CD4-positive, alpha-beta T cell treated with Interleukin-6 at 100 ng/mL for 8 hours (primary cell): ENCODE data around the gene FOLR2.

Source experiments
- DNase-seq: peaks from one replicate; pipeline ENCODE4 v3.0.0-alpha.2; 2020; ENCODE audit warnings: mixed read lengths, low spot score

The FOLR2 gene

DNA sequence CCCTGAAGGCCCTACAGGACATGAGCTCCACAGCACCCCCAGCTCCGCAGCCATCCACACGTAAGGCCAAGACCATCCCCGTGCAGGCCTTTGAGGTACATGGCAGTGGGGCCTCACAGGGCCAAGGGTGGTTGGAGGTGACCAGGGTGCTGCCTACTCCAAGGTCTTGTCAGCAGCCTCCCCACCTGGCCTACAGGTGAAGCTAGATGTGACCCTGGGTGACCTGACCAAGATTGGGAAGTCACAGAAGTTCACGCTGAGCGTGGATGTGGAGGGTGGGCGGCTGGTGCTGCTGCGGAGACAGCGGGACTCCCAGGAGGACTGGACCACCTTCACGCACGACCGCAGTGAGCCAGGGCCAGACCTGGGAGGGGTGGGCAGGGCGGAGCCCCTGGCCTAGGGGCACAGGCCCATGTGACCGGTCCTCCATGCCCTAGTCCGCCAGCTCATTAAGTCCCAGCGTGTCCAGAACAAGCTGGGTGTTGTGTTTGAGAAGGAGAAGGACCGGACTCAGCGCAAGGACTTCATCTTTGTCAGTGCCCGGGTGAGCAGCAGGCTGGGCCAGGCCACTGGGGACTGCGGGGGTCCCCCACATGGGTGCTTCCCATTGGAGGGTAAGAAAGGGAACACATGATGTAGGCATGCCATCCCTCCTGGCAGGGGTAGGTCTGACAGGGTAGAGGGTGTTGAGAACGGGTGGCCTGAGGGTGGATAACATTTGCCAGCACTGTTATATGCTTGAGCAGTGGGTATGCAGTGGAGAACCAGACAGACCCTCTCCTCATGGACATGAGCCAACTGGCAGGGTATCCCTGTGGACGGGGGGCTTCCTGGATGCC lies 13.6 kb downstream of the FOLR2 start:
- no peak for DNase-seq

DNA sequence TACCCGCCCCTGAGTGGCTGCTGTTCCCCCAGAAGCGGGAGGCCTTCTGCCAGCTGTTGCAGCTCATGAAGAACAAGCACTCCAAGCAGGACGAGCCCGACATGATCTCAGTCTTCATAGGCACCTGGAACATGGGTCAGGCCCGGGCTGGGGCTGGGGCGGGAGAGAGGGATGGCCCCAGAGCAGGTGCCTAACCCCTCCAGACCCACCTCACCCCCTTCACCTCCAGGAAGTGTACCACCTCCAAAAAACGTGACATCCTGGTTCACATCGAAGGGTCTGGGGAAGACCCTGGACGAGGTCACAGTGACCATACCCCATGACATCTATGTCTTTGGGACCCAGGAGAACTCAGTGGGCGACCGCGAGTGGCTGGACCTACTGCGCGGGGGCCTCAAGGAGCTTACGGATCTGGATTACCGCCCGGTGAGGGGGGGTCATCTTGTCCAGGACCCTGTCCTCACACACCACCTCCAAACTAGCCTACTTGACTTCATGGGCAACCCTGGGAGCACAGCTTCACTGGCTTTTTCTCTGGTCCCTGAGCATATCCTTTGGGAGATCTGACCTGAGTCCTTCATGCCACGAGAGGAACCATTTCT lies 14.3 kb downstream of the FOLR2 start:
- no peak for DNase-seq

DNA sequence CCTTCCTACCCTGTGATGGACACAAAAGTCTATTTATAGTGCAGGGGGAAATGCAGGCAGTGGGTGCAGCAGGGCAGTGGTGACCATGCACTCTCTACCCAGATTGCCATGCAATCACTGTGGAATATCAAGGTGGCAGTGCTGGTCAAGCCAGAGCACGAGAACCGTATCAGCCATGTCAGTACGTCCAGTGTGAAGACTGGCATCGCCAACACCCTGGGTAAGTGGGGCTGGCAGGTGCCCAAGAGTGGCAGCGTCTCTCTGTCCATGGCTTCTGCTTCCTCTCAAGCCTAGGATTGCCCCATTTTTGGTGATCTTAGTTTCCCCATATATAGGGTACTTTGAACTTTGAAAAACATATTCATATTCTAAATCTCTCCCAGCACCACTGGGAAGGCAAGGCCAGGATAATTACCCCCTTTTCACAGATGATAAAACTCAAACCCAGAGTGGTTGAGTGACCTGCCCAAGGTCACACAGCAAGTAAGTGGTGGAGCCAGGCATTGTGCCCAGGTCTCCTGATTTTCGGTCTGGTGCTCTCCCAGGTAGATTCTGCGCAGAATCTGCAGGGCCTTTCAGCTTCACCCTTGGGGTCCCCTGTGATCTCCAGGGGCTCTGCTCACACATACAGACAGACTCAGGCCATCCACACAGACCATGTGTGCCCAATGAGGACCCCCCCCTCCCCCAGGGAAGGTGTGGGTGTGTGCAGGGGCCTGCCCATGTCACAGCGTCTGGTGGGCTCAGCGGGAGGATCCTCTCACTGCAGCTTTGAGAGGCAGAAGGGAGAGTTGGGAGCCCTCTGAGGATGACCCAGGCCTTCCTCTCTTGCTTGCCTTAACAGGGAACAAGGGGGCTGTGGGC lies 15.0 kb downstream of the FOLR2 start:
- DNase-seq, result no peak

DNA sequence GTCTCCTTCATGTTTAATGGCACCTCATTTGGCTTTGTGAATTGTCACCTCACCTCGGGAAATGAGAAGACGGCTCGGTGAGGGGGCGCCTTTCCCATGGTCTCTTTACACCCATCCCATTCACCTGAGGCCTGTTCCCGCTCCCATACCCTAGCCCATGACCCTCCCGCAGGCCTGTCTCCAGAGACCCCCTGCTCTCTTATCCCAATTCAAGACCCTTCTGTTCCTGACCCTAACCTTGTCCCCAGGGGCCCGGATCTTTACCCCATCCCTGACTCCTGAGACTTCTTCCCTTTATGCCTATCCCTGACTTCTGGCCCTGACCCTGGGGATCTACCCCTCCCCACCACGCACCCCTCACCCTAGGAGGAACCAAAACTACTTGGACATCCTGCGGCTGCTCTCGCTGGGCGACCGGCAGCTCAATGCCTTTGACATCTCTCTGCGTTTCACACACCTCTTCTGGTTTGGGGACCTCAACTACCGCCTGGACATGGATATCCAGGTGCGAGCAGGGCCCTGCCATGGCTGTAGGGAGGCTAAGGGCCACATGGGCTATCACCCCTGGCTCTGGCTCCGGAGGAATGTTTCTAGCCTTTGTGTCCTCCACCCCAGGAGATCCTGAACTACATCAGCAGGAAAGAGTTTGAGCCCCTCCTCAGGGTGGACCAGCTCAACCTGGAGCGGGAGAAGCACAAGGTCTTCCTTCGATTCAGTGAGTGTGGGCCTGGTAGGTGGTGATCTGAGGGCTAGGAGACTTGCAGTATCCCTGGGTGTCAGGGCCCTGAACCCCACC lies 15.9 kb downstream of the FOLR2 start:
- no peak for DNase-seq

DNA sequence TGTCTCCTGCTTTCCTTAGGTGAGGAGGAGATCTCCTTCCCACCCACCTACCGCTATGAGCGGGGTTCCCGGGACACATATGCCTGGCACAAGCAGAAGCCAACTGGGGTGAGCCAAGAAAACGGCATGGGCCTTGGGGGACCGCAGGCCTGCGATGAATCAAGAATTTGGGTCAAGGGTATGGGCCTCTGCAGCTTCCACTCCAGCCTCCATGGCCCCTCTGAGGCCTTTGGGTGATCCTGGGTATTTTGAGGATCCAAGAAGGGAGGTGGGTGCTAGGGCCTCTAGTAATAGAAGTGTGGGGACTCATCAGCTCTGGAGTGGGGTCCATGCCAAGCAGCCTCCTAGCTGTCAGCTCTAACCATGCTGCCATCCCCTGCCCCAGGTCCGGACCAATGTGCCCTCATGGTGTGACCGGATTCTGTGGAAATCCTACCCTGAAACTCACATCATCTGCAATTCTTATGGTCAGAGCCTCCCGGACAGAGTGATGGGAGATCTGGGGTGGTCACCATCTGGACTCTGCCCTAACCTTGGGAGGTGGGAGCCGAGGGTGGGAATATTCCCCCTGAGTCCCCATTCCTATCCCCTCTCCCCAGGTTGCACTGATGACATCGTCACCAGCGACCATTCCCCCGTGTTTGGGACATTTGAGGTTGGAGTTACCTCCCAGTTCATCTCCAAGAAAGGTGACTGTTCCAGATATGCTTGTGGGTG lies 16.6 kb downstream of the FOLR2 start:
- no peak for DNase-seq

DNA sequence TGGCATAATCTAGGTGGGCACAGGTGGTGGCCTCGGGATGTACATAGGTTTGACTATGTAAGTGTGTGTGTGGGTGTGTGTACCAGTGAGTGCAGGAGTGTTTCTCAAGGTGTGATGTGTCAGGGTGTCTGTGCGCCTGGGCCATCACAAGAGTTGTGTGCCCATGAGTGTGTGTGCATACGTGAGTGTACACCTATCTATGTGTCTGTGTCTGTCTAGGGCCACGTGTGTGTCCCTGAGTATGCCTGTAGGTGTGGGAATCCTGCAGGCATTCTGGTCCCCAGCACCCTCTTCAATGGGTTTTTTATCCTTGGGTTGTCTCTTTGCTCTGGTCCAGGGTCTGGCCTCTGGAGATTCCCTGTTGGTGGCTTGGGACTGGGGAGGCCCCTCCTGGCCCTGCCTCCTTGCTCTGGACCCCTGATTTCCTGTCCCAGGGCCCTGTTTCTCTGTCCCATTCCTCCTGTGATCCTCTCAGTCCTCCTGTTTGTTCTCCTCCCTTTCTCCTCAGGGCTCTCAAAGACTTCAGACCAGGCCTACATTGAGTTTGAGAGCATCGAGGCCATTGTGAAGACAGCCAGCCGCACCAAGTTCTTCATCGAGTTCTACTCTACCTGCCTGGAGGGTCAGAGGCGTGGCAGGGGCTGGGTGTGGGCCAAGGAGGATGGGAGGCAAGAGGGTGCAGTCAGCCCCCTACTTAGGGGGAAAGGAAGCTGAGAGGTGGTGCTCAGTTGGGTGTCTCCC lies 17.3 kb downstream of the FOLR2 start:
- DNase-seq, result no peak

DNA sequence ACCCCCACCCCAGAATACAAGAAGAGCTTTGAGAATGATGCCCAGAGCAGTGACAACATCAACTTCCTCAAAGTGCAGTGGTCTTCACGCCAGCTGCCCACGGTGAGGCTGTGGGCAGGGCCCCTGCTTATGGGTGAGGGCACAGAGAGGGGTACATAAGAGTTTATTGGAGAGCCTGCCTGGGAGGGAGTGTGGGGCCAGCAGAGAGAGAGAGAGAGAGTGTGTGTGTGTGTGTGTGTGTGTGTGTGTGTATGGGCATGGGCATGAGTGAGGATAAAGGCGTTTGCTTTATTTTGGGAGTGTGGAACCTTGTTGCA lies 17.9 kb downstream of the FOLR2 start:
- no peak for DNase-seq

DNA sequence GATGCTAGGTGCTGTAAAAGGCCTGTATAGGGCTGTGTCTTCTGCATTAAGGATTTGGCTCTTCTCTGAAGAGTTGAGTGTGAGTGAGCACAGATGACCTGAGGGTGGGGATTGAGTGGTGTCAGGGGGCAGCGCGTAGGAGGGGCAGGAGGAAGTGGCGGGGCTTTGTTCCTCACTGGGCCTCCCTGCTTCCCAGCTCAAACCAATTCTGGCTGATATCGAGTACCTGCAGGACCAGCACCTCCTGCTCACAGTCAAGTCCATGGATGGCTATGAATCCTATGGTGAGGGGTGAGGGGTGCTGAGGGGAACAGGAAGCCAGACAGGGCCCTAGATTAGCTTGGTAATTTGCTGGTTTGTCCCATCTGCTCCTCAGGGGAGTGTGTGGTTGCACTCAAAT lies 18.3 kb downstream of the FOLR2 start:
- no peak for DNase-seq

DNA sequence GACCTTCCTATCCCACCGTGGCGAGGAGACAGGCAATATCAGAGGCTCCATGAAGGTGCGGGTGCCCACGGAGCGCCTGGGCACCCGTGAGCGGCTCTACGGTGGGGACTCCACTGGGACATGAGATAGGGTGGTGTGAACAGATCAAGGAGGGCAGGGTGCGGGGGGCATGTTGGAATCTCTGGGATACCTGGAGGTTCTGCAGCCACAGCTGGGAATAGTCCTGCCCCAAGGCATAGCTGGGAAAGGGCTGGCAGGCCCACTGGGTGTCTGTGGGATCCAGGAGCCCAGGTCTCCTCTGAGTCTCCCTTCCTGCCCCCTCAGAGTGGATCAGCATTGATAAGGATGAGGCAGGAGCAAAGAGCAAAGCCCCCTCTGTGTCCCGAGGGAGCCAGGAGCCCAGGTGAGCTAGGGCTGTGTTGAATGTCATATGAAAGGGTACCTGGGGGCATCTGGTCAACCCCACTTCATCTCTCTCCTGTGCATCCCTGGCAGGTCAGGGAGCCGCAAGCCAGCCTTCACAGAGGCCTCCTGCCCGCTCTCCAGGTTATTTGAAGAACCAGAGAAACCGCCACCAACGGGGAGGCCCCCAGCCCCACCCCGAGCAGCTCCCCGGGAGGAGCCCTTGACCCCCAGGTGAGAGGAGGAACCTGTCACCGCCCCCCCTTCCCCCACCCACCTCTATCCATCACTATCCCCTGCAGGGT lies 18.9 kb downstream of the FOLR2 start:
- DNase-seq, result no peak

DNA sequence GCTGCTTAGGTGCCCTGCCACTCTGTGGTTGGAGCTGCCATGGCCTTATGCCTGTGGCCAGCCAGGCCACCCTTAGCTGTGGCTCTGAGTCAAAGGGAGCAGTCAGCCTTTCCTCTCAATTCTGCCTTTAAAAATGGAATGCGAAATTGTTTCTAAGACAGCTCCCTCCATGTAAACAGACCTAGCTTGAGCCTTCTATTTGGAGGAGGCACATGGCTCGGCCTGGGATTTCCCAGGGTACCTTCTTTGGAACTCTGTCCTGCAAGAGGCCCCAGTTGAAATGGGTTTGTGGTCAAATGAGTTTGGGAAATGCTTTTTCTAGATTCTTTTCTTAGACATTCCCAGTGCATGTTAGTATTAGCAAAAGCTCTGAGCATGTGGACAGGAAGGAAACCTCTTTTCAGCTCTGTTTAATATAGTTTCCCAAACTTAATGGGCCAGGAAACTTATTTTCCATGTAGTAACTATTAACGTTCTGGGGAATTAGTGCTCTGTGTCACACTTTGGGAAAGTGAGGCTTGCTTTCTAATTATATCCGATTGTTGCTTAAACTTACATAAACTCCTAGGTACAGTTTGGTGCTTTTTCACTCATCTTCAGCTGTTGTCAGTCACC lies 19.6 kb downstream of the FOLR2 start:
- DNase-seq, result no peak

DNA sequence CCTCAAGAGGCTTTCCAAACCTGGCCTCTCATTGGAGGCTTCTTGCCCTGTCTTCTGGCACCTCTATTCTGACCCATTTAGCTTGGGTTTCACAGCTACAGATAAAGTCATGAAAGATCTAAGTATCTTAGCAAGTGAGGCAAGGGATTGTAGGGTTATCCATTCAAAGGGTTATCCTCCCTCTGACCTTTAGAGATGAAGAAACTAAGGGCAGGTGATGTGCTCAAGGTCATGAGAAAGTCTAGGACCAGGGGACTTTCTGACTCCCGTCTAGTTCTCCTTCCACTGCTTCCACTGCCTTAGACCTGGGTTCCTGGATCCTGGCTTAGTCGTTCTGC lies 20.1 kb downstream of the FOLR2 start:
- no peak for DNase-seq

DNA sequence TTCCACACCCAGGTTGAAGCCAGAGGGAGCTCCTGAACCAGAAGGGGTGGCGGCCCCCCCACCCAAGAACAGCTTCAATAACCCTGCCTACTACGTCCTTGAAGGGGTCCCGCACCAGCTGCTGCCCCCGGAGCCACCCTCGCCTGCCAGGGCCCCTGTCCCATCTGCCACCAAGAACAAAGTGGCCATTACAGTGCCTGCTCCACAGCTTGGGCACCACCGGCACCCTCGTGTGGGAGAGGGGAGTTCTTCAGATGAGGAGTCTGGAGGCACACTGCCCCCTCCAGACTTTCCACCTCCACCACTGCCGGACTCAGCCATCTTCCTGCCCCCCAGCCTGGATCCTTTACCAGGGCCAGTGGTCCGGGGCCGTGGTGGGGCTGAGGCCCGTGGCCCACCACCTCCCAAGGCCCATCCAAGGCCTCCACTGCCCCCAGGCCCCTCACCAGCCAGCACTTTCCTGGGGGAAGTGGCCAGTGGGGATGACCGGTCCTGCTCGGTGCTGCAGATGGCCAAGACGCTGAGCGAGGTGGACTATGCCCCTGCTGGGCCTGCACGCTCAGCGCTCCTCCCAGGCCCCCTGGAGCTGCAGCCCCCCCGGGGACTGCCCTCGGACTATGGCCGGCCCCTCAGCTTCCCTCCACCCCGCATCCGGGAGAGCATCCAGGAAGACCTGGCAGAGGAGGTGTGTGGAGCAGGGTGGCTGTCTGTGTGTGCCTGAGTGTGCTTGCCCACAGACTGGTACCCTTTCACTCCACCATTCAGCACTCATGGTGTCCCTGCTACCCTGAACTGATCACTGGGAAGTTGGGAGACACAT lies 20.7 kb downstream of the FOLR2 start:
- DNase-seq, result no peak

DNA sequence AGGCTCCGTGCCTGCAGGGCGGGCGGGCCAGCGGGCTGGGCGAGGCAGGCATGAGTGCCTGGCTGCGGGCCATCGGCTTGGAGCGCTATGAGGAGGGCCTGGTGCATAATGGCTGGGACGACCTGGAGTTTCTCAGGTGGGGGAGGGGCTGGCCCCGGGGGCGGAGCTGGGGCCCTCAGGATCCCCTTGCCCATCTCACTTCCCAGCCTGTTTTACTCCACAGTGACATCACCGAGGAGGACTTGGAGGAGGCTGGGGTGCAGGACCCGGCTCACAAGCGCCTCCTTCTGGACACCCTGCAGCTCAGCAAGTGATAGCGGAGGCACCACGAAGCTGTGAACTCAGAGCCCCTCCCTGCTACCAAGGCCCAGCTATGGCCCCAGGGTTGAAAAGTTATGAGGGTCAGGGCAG lies 21.5 kb downstream of the FOLR2 start:
- peak; percentile 36 for DNase-seq

DNA sequence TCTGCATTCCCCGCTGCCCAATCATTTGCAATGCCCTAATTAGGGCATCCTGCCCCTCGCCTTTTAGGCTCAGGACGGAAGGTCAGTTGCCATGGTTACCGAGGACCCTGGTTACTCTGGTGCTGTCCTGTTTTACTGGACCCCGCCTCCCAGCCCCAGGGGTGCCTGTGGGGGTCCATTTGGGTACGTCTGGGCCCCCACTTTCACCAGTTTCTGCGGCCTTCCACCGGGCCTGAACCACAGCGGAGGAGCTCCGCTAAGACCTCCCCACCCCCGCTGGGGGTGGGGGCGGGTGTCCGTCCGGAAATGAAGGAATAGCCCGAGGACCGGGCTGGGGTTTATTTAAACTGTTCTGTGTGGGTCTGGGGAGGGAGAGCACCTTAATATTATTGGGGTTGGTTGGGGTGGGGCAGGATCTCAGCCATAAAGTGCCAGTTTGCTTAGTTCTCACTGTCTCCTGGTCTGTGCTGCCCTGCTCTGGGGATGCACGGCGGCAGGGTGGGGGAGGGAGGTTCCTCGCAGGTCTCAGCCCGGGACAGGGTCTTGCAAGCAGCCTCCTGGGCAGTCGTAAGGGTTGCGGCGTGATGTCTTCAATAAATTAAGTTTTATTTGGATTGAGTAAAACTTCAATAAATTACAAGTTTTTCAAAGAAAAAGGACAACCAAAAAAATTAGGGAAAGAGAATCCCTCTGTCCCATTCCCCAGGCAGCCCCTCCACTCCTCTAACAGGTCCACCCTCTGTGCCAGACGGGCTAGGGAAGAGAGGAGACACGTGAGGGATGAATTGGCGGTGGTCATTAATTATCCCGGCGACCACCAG lies 22.1 kb downstream of the FOLR2 start:
- no peak for DNase-seq

DNA sequence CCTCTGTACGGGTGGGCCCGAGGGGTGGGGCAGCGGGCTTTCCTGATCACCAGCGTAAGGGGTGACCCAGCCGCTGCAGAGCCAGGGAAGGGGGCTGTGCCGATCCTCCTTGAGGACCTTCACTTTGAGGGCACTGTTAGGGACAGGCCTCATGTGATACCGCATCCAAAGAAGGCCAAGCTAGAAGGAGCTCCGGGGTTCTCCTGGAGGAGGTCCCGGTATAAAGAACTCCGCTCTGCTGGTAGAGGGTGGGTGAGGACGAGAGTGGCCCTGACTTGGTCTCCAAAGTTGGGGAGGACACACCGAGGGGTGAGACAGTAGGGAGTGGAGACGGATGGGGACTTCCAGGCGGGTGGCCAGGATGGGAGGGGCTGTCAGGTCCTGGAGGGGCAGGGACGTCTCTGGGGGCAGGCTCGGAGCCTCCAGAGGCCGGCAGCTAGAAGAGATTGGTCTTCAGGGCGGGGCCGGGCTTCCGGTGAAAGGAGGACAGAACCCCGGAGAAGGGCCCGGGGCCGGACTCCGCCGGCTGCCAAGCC lies 22.8 kb downstream of the FOLR2 start:
- DNase-seq, result no peak

DNA sequence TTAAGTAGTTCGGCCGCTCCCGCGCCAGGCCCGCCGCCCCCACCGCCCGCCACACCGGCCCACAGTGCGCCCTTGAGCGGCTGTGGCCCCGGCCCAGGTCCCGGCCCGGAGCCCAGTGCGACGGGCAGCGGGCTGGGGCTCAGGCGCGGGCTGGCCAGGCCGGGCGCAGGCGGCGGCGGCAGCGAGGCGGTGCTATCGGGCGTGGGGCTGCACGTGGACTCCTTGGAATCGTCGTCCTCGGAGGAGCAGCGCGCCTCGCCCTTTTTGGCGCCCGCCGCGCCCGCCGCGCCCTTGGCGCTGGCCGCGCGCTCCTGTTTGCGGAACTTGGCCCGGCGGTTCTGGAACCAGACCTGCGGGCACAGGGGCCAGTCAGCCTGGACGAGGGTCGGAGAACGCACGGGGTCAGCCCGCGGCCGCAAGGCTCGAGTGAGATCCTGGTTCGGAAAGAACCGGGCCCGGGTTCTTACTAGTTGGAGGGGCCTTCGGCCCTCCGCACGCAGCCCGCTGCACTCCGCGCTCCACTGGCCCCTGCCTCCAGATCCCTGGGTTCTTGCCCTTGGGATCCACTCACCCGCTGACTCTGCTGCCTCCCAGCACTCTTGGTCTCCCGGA lies 23.4 kb downstream of the FOLR2 start:
- DNase-seq, result no peak
